Fibroblast of villous mesenchyme (primary cell): ENCODE data around the gene HOXB6. TPM values are rescaled to one million over a fixed set of nuclear protein-coding genes. Genes with fewer than 3 reads are reported as not detected.

Experiments used
- DNase-seq: peaks from one replicate; pipeline ENCODE4 v3.0.0-alpha.2; 2010; ENCODE audit warnings: low read depth
- H3K4me3 ChIP-seq: 2 replicates; pipeline ENCODE4 v1.5.1; 2011; ENCODE audit warnings: low read depth, mild to moderate bottlenecking, low read length
- CTCF ChIP-seq: IDR thresholded peaks from 2 replicates; pipeline ENCODE4 v1.5.1; 2012; ENCODE audit warnings: low read depth, mild to moderate bottlenecking, low read length; ENCODE audit not compliant: insufficient read depth
- total RNA-seq: library from RNA; depleted of rRNA; stranded (reverse); fragments of >200 nt; gene quantifications from 2 replicates; pipeline ENCODE4 v1.2.3, GENCODE V29; 2012

HOXB6 gene
- total RNA-seq, 1 donor = 1.3 TPM

- TF ChIP-seq CTCF = no peak
- H3K4me3 ChIP-seq = no peak overlapping the region
- DNase-seq = no peak
Measured at GRCh38 chr17:48605991-48606891, 1.5 kb upstream of the HOXB6 start.

- DNase-seq = no peak
- no peak for TF ChIP-seq CTCF
- H3K4me3 ChIP-seq = no peak overlapping the region
Measured at GRCh38 chr17:48605409-48605919, 678 bp upstream of the HOXB6 start.

GRCh38 chr17:48603959-48604769 lies 622 bp downstream of the HOXB6 start:
- no peak for DNase-seq
- no peak for TF ChIP-seq CTCF
- H3K4me3 ChIP-seq = peak overlapping the region; percentile 50

- H3K4me3 ChIP-seq = no peak overlapping the region
- no peak for DNase-seq
- TF ChIP-seq CTCF = no peak
Measured at GRCh38 chr17:48601539-48602425, 3.0 kb downstream of the HOXB6 start.

- DNase-seq = no peak
- TF ChIP-seq CTCF = no peak
- no peak overlapping the region for H3K4me3 ChIP-seq
Measured at GRCh38 chr17:48601207-48601538, 3.6 kb downstream of the HOXB6 start.

GRCh38 chr17:48600244-48601098 lies 4.3 kb downstream of the HOXB6 start:
- TF ChIP-seq CTCF = no peak
- no peak for DNase-seq
- H3K4me3 ChIP-seq = no peak overlapping the region
